ENCODE measurements around the gene RNU5D-1. TPM values are rescaled to one million over a fixed set of nuclear protein-coding genes. Genes with fewer than 3 reads are reported as not detected.

Gene RNU5D-1
- total RNA-seq, 1 donor from 2014 or later: not detected

DNA sequence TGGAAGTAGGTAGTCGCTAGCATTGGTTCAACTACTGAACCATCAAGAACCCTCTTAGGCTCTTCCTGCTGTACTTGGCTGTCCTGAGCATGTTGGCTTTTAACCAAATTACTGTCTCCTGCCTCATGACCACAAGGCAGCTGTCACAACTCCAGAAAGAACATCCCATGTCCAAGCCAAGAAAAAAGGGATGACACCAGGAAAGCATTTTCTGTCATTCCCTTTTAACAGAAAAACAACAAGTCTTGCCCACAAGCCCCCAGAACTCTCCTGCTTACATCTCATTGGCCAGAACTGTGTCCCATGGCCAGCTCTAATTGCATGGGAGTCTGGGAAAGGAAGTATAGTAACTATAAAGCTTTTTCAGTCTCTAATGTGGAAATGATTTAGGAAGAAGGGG lies 2.4 kb upstream of the RNU5D-1 start:
- TF ChIP-seq, protein P1, sequence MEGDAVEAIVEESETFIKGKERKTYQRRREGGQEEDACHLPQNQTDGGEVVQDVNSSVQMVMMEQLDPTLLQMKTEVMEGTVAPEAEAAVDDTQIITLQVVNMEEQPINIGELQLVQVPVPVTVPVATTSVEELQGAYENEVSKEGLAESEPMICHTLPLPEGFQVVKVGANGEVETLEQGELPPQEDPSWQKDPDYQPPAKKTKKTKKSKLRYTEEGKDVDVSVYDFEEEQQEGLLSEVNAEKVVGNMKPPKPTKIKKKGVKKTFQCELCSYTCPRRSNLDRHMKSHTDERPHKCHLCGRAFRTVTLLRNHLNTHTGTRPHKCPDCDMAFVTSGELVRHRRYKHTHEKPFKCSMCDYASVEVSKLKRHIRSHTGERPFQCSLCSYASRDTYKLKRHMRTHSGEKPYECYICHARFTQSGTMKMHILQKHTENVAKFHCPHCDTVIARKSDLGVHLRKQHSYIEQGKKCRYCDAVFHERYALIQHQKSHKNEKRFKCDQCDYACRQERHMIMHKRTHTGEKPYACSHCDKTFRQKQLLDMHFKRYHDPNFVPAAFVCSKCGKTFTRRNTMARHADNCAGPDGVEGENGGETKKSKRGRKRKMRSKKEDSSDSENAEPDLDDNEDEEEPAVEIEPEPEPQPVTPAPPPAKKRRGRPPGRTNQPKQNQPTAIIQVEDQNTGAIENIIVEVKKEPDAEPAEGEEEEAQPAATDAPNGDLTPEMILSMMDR (IDR thresholded peaks at IDR 0.05): no peak
- DNase-seq (ENCODE audit: extremely low spot score, unreplicated experiment): no peak
- Mint-ChIP-seq H3K4me1 (ENCODE audit: unreplicated experiment) (peaks cover 28% of the 10 kb centered on the region), H3K36me3 (ENCODE audit: unreplicated experiment) (no peaks in the 10 kb centered on the region), H3K9me3 (ENCODE audit: unreplicated experiment) (no peaks in the 10 kb centered on the region), H3K27me3 (ENCODE audit: unreplicated experiment) (no peaks in the 10 kb centered on the region), H3K4me3 (ENCODE audit: unreplicated experiment) (no peak overlapping the region), H3K27ac (ENCODE audit: unreplicated experiment) (peak overlapping the region; percentile 7)

DNA sequence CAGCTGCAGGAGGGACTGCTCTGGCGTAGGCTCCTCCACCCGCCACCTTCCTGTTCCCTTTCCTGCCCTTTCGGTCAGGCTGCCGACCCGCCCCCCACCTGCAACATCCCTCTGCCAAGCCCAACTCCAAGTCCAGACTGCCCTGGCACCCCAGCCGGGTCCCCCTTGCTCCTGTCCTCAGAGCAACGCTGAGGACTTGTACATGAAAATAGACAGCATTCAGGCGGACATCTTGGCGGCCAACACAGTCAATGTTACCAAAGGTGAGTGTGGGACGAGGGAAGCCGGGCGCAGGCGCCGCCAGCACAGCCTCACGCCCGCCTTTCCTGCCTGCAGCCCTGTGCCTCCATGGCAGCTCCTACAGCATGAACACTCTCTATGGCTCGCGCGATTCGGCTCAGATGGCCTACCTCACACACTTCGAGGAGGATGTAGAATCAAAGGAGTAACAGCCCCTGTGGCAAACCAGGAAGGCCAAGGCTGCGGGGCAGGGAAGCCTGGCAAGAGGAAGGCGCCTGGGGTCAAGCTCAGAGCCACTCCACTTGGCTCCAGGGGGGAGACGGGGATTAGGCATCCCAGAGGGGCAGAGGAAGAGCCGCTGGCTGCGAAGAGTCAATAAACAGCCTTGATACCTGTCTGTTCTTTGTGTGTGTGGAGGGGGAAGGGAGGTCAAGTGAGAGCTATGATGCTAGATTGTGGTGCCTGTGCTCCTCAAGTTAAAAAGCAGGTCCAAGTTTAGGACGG lies 5.8 kb downstream of the RNU5D-1 start:
- H3K27me3 Mint-ChIP-seq (ENCODE audit: unreplicated experiment): no peaks in the 10 kb centered on the region
- H3K4me1 Mint-ChIP-seq (ENCODE audit: unreplicated experiment): peaks cover 10% of the 10 kb centered on the region
- no peak overlapping the region for H3K27ac Mint-ChIP-seq (ENCODE audit: unreplicated experiment)
- no peak overlapping the region for H3K4me3 Mint-ChIP-seq (ENCODE audit: unreplicated experiment)
- H3K9me3 Mint-ChIP-seq (ENCODE audit: unreplicated experiment): no peaks in the 10 kb centered on the region
- no peaks in the 10 kb centered on the region for H3K36me3 Mint-ChIP-seq (ENCODE audit: unreplicated experiment)
- no peak for DNase-seq (ENCODE audit: extremely low spot score, unreplicated experiment)
- TF ChIP-seq, protein P1 (IDR thresholded peaks at IDR 0.05): no peak

DNA sequence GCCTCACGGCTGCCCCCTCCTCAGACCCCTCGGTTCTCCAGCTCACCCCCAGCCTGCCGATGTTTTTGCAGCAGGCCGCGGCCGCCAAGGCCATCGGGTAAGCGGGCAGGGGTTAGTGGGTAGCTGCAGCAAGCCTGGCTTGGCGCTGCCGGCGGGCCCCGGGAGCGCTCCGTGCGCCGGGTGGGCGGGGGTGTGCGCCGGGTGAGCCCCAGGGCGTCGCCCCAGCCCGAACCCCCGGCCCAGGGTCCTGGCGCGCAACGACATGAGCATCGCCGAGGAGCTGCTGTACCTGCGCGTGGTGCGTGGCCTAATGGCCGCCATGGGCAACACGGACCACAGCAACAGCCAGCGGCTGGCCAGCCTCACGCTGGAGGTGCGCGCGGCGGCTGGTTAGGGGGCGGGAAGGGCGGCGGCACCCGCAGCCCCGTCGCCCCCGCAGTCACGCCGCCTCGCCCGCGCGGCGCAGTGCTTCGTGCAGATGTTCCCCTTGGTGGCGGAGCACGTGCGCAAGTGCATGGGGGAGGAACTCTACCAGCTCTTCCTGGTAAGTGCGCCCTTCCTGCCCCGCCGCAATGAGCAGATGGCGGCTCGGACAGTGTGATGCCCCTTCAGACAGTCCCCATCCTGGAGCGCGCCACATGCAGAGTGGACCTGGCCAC lies 6.5 kb downstream of the RNU5D-1 start:
- Mint-ChIP-seq H3K27ac (ENCODE audit: unreplicated experiment) (no peak overlapping the region), H3K27me3 (ENCODE audit: unreplicated experiment) (no peaks in the 10 kb centered on the region), H3K36me3 (ENCODE audit: unreplicated experiment) (no peaks in the 10 kb centered on the region), H3K9me3 (ENCODE audit: unreplicated experiment) (no peaks in the 10 kb centered on the region), H3K4me3 (ENCODE audit: unreplicated experiment) (no peak overlapping the region), H3K4me1 (ENCODE audit: unreplicated experiment) (peaks cover 9% of the 10 kb centered on the region)
- no peak for DNase-seq (ENCODE audit: extremely low spot score, unreplicated experiment)
- TF ChIP-seq, protein P1 (IDR thresholded peaks at IDR 0.05): no peak

DNA sequence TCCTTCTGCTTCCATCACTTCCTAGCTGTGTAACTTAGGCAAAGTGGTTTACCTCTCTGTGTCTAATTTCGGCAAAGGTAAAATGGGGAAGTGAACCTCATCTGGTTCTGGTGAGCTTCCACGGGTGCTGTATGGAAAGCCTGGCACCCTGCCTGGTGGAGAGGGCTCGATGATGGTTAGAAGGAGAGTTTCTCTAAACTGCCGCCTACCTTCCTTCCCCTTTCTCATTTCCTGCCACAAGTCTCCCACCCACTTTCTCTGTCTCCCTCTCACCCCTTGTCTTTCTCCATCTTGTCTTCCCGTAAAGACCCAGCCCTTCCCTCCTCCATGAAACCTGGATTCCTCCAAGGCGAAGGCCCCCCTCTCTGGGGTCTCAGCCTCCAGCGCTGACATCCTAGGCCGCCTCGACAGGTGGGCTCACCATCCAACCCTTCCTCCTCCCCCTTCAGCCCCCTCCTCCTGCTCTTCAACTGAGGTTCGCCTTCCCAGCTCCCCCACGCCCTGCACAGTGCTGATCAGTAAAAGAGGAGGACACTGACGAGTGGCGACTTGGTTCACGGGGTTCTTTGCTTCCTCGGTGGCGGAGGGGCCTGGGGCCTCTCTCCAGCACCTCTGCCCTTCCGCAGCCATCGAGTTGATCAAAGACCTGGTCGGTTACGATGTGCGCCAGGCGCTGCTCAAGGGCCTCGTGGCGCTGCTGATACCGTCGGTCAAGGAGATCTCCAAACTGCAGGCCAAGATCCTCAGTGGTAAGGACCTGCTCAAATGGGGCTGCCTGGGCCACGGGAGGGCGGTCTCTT lies 7.3 kb downstream of the RNU5D-1 start:
- no peaks in the 10 kb centered on the region for H3K27me3 Mint-ChIP-seq (ENCODE audit: unreplicated experiment)
- H3K4me3 Mint-ChIP-seq (ENCODE audit: unreplicated experiment): no peak overlapping the region
- H3K27ac Mint-ChIP-seq (ENCODE audit: unreplicated experiment): no peak overlapping the region
- H3K4me1 Mint-ChIP-seq (ENCODE audit: unreplicated experiment): peaks cover 4% of the 10 kb centered on the region
- DNase-seq (ENCODE audit: extremely low spot score, unreplicated experiment): no peak
- no peaks in the 10 kb centered on the region for H3K36me3 Mint-ChIP-seq (ENCODE audit: unreplicated experiment)
- H3K9me3 Mint-ChIP-seq (ENCODE audit: unreplicated experiment): no peaks in the 10 kb centered on the region
- TF ChIP-seq, protein P1 (IDR thresholded peaks at IDR 0.05): no peak

DNA sequence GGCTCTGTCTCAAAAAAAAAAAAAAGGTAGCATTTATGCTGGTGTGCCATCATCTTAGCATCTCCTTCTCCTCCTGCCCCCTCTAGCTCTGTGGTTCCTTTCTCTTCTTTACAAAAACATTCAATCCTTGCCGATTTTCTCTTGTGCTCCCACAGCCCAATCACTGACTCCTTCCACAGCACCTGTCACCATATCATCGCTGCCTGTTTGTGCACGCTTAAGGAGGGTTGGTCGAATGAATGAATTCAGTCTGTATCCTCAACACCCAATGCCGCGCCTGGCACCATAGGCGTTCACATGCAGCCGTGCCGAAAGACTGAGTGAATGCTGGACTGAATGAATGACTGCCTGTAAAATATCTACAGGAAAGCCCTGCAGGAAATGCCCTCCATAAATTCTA lies 7.9 kb downstream of the RNU5D-1 start:
- Mint-ChIP-seq H3K9me3 (ENCODE audit: unreplicated experiment) (no peaks in the 10 kb centered on the region), H3K4me3 (ENCODE audit: unreplicated experiment) (no peak overlapping the region), H3K27ac (ENCODE audit: unreplicated experiment) (no peak overlapping the region), H3K4me1 (ENCODE audit: unreplicated experiment) (peaks cover 4% of the 10 kb centered on the region), H3K27me3 (ENCODE audit: unreplicated experiment) (peaks cover 2% of the 10 kb centered on the region), H3K36me3 (ENCODE audit: unreplicated experiment) (no peaks in the 10 kb centered on the region)
- TF ChIP-seq, protein P1 (IDR thresholded peaks at IDR 0.05): no peak
- DNase-seq (ENCODE audit: extremely low spot score, unreplicated experiment): no peak
